ENCODE data around the gene KRTAP12-2.

KRTAP12-2 gene

DNA sequence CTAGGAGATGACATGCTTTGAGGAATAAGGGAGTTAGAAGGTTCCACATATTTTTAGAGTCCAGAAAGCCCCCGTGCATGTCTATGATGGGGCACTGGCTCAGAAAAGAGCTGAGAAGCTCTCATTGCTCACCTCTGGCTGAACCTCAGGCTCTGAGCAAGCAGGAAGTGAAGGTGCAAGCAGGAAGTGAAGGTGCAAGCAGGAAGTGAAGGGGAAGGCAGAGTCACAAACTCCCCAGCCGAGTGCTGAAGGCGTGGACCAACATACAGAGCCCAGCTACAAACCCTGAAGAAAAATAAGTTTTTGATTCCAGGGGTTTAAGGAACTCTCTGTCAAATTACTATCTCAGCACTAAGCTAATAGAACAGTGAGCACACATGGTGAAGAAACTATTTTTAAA lies 47.8 kb downstream of the KRTAP12-2 start:
- Histone ChIP-seq H3K4me1 (ENCODE audit: control insufficient read depth, insufficient read depth, low read length) (no peaks in the 10 kb centered on the region), H3K36me3 (ENCODE audit: control insufficient read depth, insufficient read depth, low read length) (no peaks in the 10 kb centered on the region), H3K4me3 (ENCODE audit: low read length) (no peak overlapping the region), H3K27ac (ENCODE audit: low read depth, low read length) (no peak overlapping the region), H3K27me3 (ENCODE audit: control insufficient read depth, insufficient read depth, low read length) (no peaks in the 10 kb centered on the region), H3K9ac (ENCODE audit: low read length) (no peak overlapping the region)

- Histone ChIP-seq H3K27ac (ENCODE audit: low read depth, low read length) (no peak overlapping the region), H3K27me3 (ENCODE audit: control insufficient read depth, insufficient read depth, low read length) (no peaks in the 10 kb centered on the region), H3K4me1 (ENCODE audit: control insufficient read depth, insufficient read depth, low read length) (no peaks in the 10 kb centered on the region), H3K36me3 (ENCODE audit: control insufficient read depth, insufficient read depth, low read length) (no peaks in the 10 kb centered on the region), H3K4me3 (ENCODE audit: low read length) (no peak overlapping the region), H3K9ac (ENCODE audit: low read length) (no peak overlapping the region)
Observed at GRCh38 chr21:44618504-44618903, 48.2 kb downstream of the KRTAP12-2 start.

- Histone ChIP-seq H3K36me3 (ENCODE audit: control insufficient read depth, insufficient read depth, low read length) (no peaks in the 10 kb centered on the region), H3K9ac (ENCODE audit: low read length) (no peak overlapping the region), H3K4me3 (ENCODE audit: low read length) (no peak overlapping the region), H3K4me1 (ENCODE audit: control insufficient read depth, insufficient read depth, low read length) (no peaks in the 10 kb centered on the region), H3K27me3 (ENCODE audit: control insufficient read depth, insufficient read depth, low read length) (no peaks in the 10 kb centered on the region), H3K27ac (ENCODE audit: low read depth, low read length) (no peak overlapping the region)
Observed at GRCh38 chr21:44617071-44617501, 49.6 kb downstream of the KRTAP12-2 start.

- no peaks in the 10 kb centered on the region for H3K27me3 ChIP-seq (ENCODE audit: control insufficient read depth, insufficient read depth, low read length)
- no peak overlapping the region for H3K27ac ChIP-seq (ENCODE audit: low read depth, low read length)
- no peaks in the 10 kb centered on the region for H3K36me3 ChIP-seq (ENCODE audit: control insufficient read depth, insufficient read depth, low read length)
- H3K9ac ChIP-seq (ENCODE audit: low read length): no peak overlapping the region
- H3K4me1 ChIP-seq (ENCODE audit: control insufficient read depth, insufficient read depth, low read length): no peaks in the 10 kb centered on the region
- no peak overlapping the region for H3K4me3 ChIP-seq (ENCODE audit: low read length)
Observed at GRCh38 chr21:44616591-44616926, 50.2 kb downstream of the KRTAP12-2 start.

All from rectal smooth muscle tissue (tissue), 1 donor.